ENCODE measurements around the gene GMDS.

GMDS gene

GRCh38 chr6:1971612-1972011 is 273.8 kb downstream of the GMDS start:
- DNase-seq, result no peak

GRCh38 chr6:1970151-1970561 is 275.2 kb downstream of the GMDS start:
- DNase-seq, result no peak

GRCh38 chr6:1966713-1967112 is 278.7 kb downstream of the GMDS start:
- DNase-seq, result no peak

- no peak for DNase-seq
Measured at GRCh38 chr6:1965596-1966224, 279.7 kb downstream of the GMDS start.

- no peak for DNase-seq
Measured at GRCh38 chr6:1963596-1963995, 281.8 kb downstream of the GMDS start.

GRCh38 chr6:1962201-1962600 is 283.2 kb downstream of the GMDS start:
- no peak for DNase-seq

GRCh38 chr6:1960486-1961142 is 284.8 kb downstream of the GMDS start:
- DNase-seq, result no peak

GRCh38 chr6:1958257-1958656 is 287.1 kb downstream of the GMDS start:
- DNase-seq, result no peak

GRCh38 chr6:1957746-1958145 is 287.7 kb downstream of the GMDS start:
- no peak for DNase-seq

GRCh38 chr6:1952740-1953360 is 292.6 kb downstream of the GMDS start:
- DNase-seq, result no peak

GRCh38 chr6:1950631-1951030 is 294.8 kb downstream of the GMDS start:
- DNase-seq, result no peak

- no peak for DNase-seq
Measured at GRCh38 chr6:1949538-1949937, 295.9 kb downstream of the GMDS start.

- no peak for DNase-seq
Measured at GRCh38 chr6:1947922-1948321, 297.5 kb downstream of the GMDS start.

GRCh38 chr6:1946583-1946982 is 298.8 kb downstream of the GMDS start:
- DNase-seq, result no peak

GRCh38 chr6:1945235-1945832 is 300.1 kb downstream of the GMDS start:
- DNase-seq, result no peak

- DNase-seq, result no peak
Measured at GRCh38 chr6:1942834-1943233, 302.6 kb downstream of the GMDS start.

- no peak for DNase-seq
Measured at GRCh38 chr6:1941534-1941933, 303.9 kb downstream of the GMDS start.

- no peak for DNase-seq
Measured at GRCh38 chr6:1940381-1940780, 305.0 kb downstream of the GMDS start.

GRCh38 chr6:1933292-1933691 is 312.1 kb downstream of the GMDS start:
- DNase-seq, result no peak

- DNase-seq, result no peak
Measured at GRCh38 chr6:1931817-1932216, 313.6 kb downstream of the GMDS start.

GRCh38 chr6:1930356-1930755 is 315.0 kb downstream of the GMDS start:
- no peak for DNase-seq

- no peak for DNase-seq
Measured at GRCh38 chr6:1929931-1930330, 315.5 kb downstream of the GMDS start.

GRCh38 chr6:1925743-1926430 is 319.5 kb downstream of the GMDS start:
- no peak for DNase-seq

Data from activated CD4-positive, alpha-beta T cell treated with anti-CD3 and anti-CD28 coated beads, Interleukin-2, amount 50 U/mL, for 4 hours (primary cell).